Hematopoietic multipotent progenitor cell treated with erythropoietin and hydrocortisone succinate and interleukin-3 and kit ligand, for 15 days (in vitro differentiated cells): ENCODE data around the gene GNL1.

ENCODE experiments used
- DNase-seq: peaks from one replicate; pipeline ENCODE4 v3.0.0-alpha.2; 2015; ENCODE audit warnings: low spot score

The GNL1 gene

GRCh38 chr6:30556066-30556905, at the start of gene GNL1:
TSS of gene GNL1 (minus strand) at chr6:30556489. CDS start at chr6:30556203, 286 bp downstream.
- peak; percentile 92 for DNase-seq

DNA sequence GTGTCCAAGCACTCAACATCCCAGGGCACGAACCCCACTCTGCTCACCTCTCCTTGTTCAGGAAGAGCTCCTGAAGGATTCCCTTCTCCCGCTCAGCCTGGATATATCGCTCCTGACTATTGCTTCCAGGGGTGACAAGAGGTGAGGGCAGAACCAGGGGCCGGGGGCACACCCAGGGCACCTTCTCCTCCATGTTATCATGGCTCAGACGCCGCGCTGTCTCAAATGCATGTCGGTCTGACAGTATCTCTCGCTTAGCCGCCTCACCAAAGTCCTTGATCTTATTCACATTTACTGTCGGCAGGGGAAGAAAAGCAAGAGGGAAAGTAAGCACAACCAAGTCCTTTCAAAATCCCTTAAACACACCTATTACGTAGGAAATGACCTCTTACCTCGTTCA, 47.7 kb upstream of the GNL1 start:
- no peak for DNase-seq

GRCh38 chr6:30601815-30602641, 45.7 kb upstream of the GNL1 start:
- DNase-seq = no peak

GRCh38 chr6:30601436-30601814, 45.1 kb upstream of the GNL1 start:
- DNase-seq = no peak

DNA sequence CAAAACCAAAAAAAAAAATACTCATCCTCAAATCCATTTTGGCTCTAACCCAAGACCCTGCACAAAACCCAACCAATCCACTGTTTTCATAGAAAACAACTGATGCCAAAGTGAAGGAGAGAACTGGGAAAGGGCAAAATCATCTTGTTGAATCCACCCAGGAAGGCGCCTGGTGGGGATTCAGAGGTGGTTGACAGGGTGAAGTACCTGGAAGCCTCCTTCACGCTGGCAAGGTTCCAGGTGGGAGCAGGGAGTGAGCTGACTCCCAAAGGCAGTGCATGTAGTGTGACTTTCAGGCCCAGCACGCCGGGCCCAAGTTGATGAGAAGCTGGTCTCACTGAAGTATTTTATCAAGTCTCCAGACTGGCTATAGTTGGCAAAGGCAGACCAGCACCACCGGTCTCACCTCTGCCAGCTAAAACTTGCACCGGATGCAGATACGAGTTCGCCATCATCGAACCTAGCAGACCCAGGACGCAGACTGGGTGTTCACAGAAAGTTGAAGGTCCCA, 44.2 kb upstream of the GNL1 start:
- DNase-seq = no peak

- DNase-seq = no peak
Measured at GRCh38 chr6:30599625-30600324, 43.5 kb upstream of the GNL1 start.

DNA sequence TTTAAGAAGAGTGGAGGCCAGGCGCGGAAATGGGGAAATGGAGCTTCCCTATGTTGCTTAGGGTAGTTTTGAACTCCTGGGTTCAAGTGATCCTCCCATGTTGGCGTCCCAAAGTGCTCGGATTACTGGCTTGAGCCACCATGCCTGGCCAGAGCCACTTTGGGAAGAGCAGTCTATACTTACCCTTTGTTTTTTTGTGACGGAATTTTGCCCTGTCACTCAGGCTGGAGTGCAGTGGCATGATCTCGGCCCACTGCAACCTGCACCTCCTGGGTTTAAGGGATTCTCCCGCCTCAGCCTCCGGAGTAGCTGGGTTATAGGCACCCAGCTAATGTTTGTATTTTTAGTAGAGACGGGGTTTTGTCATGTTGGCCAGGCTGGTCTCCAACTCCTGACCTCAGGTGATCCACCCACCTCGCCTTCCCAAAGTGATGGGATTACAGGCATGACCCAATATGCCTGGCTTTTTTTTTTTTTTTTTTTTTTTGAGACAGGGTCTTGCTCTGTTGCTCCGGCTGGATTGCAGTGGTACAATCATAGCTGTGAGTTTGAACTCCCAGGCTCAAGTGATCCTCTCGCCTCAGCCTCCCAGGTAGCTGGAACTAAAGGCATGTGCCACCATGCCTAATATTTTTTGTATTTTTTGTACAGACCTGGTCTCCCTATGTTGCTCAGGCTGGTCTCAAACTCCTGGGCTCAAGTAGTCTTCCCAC, 42.8 kb upstream of the GNL1 start:
- DNase-seq = no peak

- peak; percentile 84 for DNase-seq
Measured at GRCh38 chr6:30597315-30598144, 41.2 kb upstream of the GNL1 start.

- DNase-seq = no peak
Measured at GRCh38 chr6:30592287-30592686, 36.0 kb upstream of the GNL1 start.

DNA sequence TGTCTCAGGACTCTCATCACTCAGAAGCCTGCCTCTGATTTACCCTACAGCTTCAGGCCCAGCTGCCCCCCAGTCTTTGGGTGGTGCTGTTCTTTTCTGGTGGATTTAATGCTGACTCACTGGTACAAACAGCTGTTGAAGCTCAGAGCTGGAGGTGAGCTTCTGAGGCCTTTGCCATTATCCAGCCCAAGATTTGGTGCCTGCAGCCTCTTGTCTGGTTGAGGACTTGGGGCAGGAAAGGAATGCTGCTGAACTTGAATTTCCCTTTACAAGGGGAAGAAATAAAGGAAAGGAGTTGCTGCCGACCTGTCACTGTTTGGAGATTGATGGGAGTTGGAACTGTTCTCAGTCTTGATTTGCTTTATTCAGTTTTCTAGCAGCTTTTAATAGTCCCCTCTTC, 34.7 kb upstream of the GNL1 start:
- DNase-seq = peak; percentile 46

DNA sequence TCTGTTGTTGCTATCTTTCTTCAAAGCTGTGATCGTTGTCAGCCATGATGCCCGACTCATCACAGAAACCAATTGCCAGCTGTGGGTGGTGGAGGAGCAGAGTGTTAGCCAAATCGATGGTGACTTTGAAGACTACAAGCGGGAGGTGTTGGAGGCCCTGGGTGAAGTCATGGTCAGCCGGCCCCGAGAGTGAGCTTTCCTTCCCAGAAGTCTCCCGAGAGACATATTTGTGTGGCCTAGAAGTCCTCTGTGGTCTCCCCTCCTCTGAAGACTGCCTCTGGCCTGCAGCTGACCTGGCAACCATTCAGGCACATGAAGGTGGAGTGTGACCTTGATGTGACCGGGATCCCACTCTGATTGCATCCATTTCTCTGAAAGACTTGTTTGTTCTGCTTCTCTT, 34.2 kb upstream of the GNL1 start:
- no peak for DNase-seq

DNA sequence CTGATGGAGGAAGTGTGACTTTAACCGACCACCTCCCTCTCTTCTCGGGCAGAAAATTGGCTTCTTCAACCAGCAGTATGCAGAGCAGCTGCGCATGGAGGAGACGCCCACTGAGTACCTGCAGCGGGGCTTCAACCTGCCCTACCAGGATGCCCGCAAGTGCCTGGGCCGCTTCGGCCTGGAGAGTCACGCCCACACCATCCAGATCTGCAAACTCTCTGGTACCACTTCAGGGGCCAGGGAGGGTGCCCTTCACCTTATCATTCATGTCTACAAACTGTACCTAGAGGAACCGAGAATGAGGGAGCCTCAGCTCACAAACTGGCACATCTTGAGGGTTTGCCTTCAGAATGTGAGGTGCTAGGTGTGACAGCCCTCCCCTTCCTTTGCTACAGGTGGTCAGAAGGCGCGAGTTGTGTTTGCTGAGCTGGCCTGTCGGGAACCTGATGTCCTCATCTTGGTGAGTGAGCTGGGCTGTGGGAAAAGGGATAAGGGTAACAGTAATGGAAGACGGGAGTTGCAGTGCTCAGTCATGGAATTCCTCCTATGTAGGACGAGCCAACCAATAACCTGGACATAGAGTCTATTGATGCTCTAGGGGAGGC, 33.6 kb upstream of the GNL1 start:
- DNase-seq = no peak

DNA sequence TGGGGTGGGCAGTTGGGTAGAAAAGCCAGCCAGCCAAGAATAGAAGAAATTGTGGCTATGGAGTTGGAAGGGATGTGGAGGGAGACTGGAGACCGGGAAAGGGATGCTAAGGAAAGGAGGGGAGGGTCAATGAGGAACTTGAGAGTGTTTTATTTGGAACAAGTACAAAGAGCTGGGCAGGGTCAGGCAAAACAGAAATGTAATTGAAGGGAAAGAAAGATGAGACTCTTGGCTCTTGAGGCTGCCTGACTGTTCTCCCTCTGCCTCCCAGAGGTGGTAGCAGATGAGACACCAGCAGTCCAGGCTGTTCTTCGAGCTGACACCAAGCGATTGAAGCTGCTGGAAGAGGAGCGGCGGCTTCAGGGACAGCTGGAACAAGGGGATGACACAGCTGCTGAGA, 27.6 kb upstream of the GNL1 start:
- no peak for DNase-seq

DNA sequence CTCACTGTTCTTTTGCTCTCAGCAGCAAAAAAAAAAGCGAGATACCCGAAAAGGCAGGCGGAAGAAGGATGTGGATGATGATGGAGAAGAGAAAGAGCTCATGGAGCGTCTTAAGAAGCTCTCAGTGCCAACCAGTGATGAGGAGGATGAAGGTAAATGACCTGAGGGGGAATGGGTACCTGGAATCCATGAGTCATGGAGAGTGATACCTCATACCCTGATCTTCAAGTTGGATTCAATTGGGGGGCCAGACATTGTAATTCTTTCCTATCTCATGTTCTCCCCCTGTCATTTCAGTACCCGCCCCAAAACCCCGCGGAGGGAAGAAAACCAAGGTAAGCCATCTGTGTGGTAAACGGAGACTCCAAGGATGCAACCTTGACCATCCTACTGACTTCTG, 21.8 kb upstream of the GNL1 start:
- DNase-seq = no peak

DNA sequence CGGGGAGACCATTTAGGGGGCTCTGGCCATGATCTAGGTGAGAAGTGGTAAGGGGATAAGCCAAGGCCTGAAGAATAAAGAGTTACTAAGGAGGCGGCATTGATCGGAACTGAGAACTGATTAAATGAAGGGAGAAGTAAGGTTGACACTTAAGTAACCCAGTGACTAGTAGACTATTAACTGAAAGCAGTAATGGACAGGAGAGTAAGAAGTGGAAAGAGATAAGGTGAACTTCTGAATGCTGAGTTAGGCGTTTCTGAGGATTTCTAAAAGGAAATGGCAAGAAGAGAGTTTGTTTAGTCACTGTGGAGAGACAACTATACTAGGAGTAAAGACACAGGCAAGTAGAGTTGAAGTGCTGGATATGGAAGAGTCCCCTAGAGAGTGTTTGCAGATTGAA, 16.8 kb upstream of the GNL1 start:
- no peak for DNase-seq

GRCh38 chr6:30572148-30572547, 15.9 kb upstream of the GNL1 start:
- DNase-seq = no peak

GRCh38 chr6:30571762-30572082, 15.4 kb upstream of the GNL1 start:
- DNase-seq = peak; percentile 14

GRCh38 chr6:30571075-30571761, 14.9 kb upstream of the GNL1 start, which contains the start of gene ABCF1:
TSS of gene ABCF1 (plus strand) at chr6:30571442. CDS start at chr6:30571488, 46 bp downstream.
- DNase-seq = peak; percentile 99

DNA sequence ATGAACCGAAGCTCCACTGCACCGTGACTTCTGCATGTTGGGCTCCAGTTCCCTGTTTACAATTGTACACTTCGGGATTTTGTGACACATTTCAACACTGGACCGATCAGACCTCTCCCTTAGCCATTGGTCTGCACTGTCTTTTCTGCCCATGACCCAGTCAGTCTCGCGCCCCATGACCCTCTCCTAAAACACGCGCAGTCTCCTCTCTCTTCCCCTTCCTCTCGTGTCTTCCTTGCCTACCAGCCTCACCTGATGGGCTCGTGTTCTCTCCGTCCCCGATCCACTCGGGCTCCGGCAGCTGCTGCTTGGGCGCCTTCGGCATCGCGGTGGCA, 14.4 kb upstream of the GNL1 start:
- no peak for DNase-seq

DNA sequence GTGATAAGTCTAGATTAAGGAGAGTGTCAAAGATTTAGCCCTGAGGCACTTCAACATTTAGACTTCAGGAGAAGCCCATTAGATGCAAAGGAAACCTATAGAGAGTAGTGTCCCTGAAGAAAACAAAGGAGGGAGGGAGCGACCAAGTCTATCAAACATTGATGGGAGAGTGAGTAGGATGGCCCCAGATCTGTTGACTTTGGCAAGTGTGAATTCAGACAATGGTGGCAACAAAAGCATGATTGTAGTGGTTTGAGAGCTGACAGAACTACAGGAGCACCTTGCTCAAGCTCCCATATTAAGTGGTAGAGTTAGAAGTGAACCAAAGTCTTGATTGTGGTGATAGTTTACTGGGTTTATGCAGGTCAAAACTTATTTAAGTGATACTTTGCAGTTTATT, 14.0 kb upstream of the GNL1 start:
- DNase-seq = no peak
